ENCODE results near the gene PAM.

DNA sequence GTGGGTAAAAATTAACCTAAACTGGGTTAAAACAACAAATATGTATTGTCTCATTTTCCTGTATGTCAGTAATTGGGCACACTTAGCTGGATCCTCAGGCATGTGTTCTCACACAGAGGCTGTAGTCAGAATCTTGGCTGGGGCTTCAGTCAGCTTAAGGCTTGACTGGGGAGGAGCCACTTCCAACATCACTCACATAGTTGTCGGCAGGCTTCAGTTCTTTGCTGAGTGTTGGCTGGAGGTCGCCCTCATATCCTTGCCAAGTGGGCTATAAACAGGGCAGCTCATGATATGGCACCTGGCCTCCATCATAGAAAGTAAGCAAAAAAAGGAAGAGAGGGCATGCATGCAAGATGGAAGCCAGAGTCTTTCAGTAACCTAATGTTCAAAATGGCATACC lies 191.9 kb downstream of the PAM start:
- TF ChIP-seq POLR2AphosphoS5 (IDR thresholded peaks at IDR 0.05; ENCODE audit: low read depth, low read length) (no peak), POLR2A (IDR thresholded peaks at IDR 0.05; ENCODE audit: low read depth, low read length) (no peak)

All from GM12892 (cell line).